OCI-LY7 (cell line): ENCODE measurements around the gene CLEC16A.

Source experiments
- CTCF ChIP-seq: fragments of 200-600 bp; sonication (generic); conservative IDR thresholded peaks from 2 replicates; pipeline ENCODE4 v1.5.1; 2014; ENCODE audit warnings: mild to moderate bottlenecking, antibody characterized with exemption, low read length, moderate library complexity, mixed read lengths
- EZH2phosphoT487 ChIP-seq: fragments of 200-600 bp; sonication (generic); IDR thresholded peaks from 2 replicates; pipeline ENCODE4 v1.6.1; 2018; ENCODE audit warnings: low read depth, borderline replicate concordance, mild to moderate bottlenecking, mixed run types, antibody characterized with exemption, low read length, moderate library complexity, mixed read lengths

DNA sequence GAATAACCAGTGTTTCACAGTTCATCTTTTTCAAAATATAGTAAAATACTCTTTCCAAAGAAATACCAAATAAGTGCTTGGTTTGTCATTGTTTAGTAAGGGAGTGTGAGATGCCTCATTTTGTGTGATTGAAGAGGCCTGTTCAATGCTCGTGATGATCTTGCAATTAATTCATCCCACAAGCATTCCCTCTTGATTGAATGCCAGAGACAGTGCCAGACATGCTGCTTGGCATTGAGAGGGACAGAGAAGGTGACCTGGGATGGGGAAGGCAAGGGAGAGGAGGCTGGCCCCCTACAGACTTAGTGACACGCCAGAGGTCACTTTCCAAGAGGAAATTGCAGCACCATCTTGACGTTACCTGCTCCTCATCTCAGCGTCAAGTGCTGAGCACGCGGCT, 49.3 kb downstream of the CLEC16A start:
- no peak for TF ChIP-seq CTCF
- no peak for TF ChIP-seq EZH2phosphoT487
